PC-9 (cell line): ENCODE data around the gene CYP24A1. TPM values are rescaled to one million over a fixed set of nuclear protein-coding genes. Genes with fewer than 3 reads are reported as not detected.

Experiments
- BruUV-seq: library from RNA; stranded (reverse); fragments of 400-500 nt; replicated peaks from 2 replicates; lab custom pipeline; 2021; lab: Mats Ljungman, UMichigan
- CTCF ChIA-PET: fragments of 300-600 bp; sonication (Branson Sonifier 250); formaldehyde crosslinking; loops from one replicate; lab custom pipeline; 2022; ENCODE audit warnings: antibody characterized with exemption; lab: Charles Lee
- POLR2A ChIA-PET: fragments of 300-600 bp; sonication (Branson Sonifier 250); formaldehyde crosslinking; loops from one replicate; lab custom pipeline; 2022; ENCODE audit warnings: antibody characterized with exemption; ENCODE audit not compliant: unreplicated experiment; lab: Charles Lee
- DNase-seq, 2 experiments: peaks; one replicate each; pipeline versions ENCODE4 v3.0.0 to v3.0.0-alpha.2; 2015 to 2022; ENCODE audit warnings: mixed read lengths in 1 of 2
- H2AFZ ChIP-seq: fragments of 200-600 bp; sonication (generic); 2 replicates; pipeline ENCODE4 v1.8.1; 2017; ENCODE audit warnings: antibody characterized with exemption
- H3F3A ChIP-seq: fragments of 200-600 bp; sonication (generic); 2 replicates; pipeline ENCODE4 v1.8.1; 2017; ENCODE audit warnings: antibody characterized with exemption, mild to moderate bottlenecking, low read depth; ENCODE audit not compliant: insufficient read depth
- H3K27ac ChIP-seq: fragments of 200-600 bp; sonication (generic); 2 replicates; pipeline ENCODE4 v1.6.1; 2016; ENCODE audit warnings: mixed run types
- H3K27me3 ChIP-seq: fragments of 200-600 bp; sonication (generic); 2 replicates; pipeline ENCODE4 v1.6.1; 2016; ENCODE audit warnings: low read depth, mixed run types; ENCODE audit not compliant: insufficient read depth
- H3K36me3 ChIP-seq: fragments of 200-600 bp; sonication (generic); 2 replicates; pipeline ENCODE4 v1.6.1; 2016; ENCODE audit warnings: low read depth, mixed run types
- H3K4me1 ChIP-seq: fragments of 200-600 bp; sonication (generic); replicated peaks from 2 replicates; pipeline ENCODE4 v1.6.1; 2016; ENCODE audit warnings: mixed run types; ENCODE audit not compliant: insufficient read depth
- H3K4me2 ChIP-seq: fragments of 200-600 bp; sonication (generic); 2 replicates; pipeline ENCODE4 v1.6.1; 2017; ENCODE audit warnings: mixed run types
- H3K4me3 ChIP-seq: fragments of 200-600 bp; sonication (generic); 2 replicates; pipeline ENCODE4 v1.6.1; 2016; ENCODE audit warnings: mixed run types
- H3K79me2 ChIP-seq: fragments of 200-600 bp; sonication (generic); 2 replicates; pipeline ENCODE4 v1.6.1; 2017; ENCODE audit warnings: low read depth, mixed run types
- H3K9me2 ChIP-seq: fragments of 200-600 bp; sonication (generic); 2 replicates; pipeline ENCODE4 v1.8.1; 2017; ENCODE audit warnings: mild to moderate bottlenecking; ENCODE audit not compliant: insufficient read depth
- H3K9me3 ChIP-seq: fragments of 200-600 bp; sonication (generic); 2 replicates; pipeline ENCODE4 v1.8.1; 2016; ENCODE audit warnings: low read depth; ENCODE audit not compliant: insufficient read depth
- H4K20me1 ChIP-seq: fragments of 200-600 bp; sonication (generic); 2 replicates; pipeline ENCODE4 v1.8.1; 2017; ENCODE audit not compliant: insufficient read depth
- CTCF ChIP-seq: fragments of 200-600 bp; sonication (generic); conservative IDR thresholded peaks from 2 replicates; pipeline ENCODE4 v1.6.1; 2017; ENCODE audit warnings: mixed run types, antibody characterized with exemption, mild to moderate bottlenecking, moderate library complexity
- EZH2 ChIP-seq: fragments of 200-600 bp; sonication (generic); IDR thresholded peaks from 2 replicates; pipeline ENCODE4 v1.8.0; 2017; ENCODE audit warnings: antibody characterized with exemption, low read depth
- intact Hi-C: fragments of 100-400 bp; cut with micrococcal nuclease; formaldehyde crosslinking; loops from one replicate; pipeline ENCODE4 v1.10.0; 2022; ENCODE audit not compliant: unreplicated experiment
- total RNA-seq: library from RNA; stranded (reverse); gene quantifications from 2 replicates; pipeline ENCODE4 v1.2.3, GENCODE V29; 2021

The CYP24A1 gene
- total RNA-seq, 1 experiment from 2014 or later = 4.9 TPM

DNA sequence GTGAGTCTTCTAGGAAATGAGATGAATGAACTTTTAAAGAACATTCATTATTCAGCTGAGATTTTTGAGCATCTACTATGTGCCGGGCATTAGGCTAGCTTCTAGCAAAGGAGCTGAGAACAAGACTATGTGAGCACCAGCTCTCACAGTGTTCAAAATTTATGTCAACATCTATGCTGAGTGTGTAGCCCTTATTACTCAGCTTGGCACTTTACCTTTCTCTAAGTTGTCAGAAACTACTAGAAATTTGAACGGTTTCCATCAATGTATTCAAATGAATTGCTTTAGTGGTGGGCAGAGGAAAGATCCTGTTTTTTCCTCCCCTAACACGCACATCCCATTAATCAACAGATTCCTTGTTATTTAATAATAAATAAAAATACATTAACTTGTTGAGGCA lies 33.3 kb downstream of the CYP24A1 start:
- Histone ChIP-seq H3K36me3 (no peaks in the 10 kb centered on the region), H3K79me2 (no peaks in the 10 kb centered on the region), H3K4me2 (peak overlapping the region; percentile 17; the same call in 1 of the 2 replicates), H3F3A (peaks cover 29% of the 10 kb centered on the region), H3K9me3 (peaks cover 52% of the 10 kb centered on the region), H3K4me3 (no peak overlapping the region), H2AFZ (no peak overlapping the region), H3K27me3 (no peaks in the 10 kb centered on the region), H3K9me2 (no peaks in the 10 kb centered on the region), H3K27ac (peak overlapping the region; percentile 93), H4K20me1 (no peaks in the 10 kb centered on the region), H3K4me1 (peaks cover 33% of the 10 kb centered on the region)
- ChIA-PET CTCF (no interaction called here), POLR2A (interaction anchor here (0.6 kb wide), 1 partner anchor 393 kb away, joined by 8 read pairs; no protein-coding TSS in a partner anchor)
- TSS peak; percentile 47 for BruUV-seq
- intact Hi-C loops = no loop called here
- DNase-seq = no peak
- no peak for TF ChIP-seq EZH2
- no peak for TF ChIP-seq CTCF

GRCh38 chr20:54140067-54140466 lies 33.7 kb downstream of the CYP24A1 start:
- Histone ChIP-seq H3K27me3 (no peaks in the 10 kb centered on the region), H3K4me1 (peaks cover 36% of the 10 kb centered on the region), H3K9me2 (no peaks in the 10 kb centered on the region), H3F3A (peaks cover 33% of the 10 kb centered on the region), H3K4me2 (peak overlapping the region; percentile 17; the same call in 1 of the 2 replicates), H3K27ac (peak overlapping the region; percentile 93), H3K36me3 (no peaks in the 10 kb centered on the region), H4K20me1 (no peaks in the 10 kb centered on the region), H3K9me3 (peaks cover 56% of the 10 kb centered on the region), H3K4me3 (no peak overlapping the region), H3K79me2 (no peaks in the 10 kb centered on the region), H2AFZ (no peak overlapping the region)
- CTCF ChIA-PET = no interaction called here
- intact Hi-C loops = no loop called here
- DNase-seq = no peak
- BruUV-seq = no TSS peak
- TF ChIP-seq EZH2 (no peak), CTCF (no peak)
- POLR2A ChIA-PET = interaction anchor here (0.6 kb wide), 1 partner anchor 392 kb away, joined by 8 read pairs; no protein-coding TSS in a partner anchor

- peak in 1 of 2 experiments; percentile 35 for DNase-seq
- intact Hi-C loops = no loop called here
- no peaks in the 10 kb centered on the region for H3K27me3 ChIP-seq
- H3F3A ChIP-seq = peaks cover 42% of the 10 kb centered on the region
- no peaks in the 10 kb centered on the region for H4K20me1 ChIP-seq
- H3K4me2 ChIP-seq = no peak overlapping the region
- TF ChIP-seq EZH2 = no peak
- no peak for TF ChIP-seq CTCF
- no peaks in the 10 kb centered on the region for H3K36me3 ChIP-seq
- POLR2A ChIA-PET = no interaction called here
- H3K9me2 ChIP-seq = no peaks in the 10 kb centered on the region
- no peak overlapping the region for H3K4me3 ChIP-seq
- peaks cover 44% of the 10 kb centered on the region for H3K4me1 ChIP-seq
- H3K79me2 ChIP-seq = no peaks in the 10 kb centered on the region
- CTCF ChIA-PET = no interaction called here
- H3K27ac ChIP-seq = no peak overlapping the region
- no peak overlapping the region for H2AFZ ChIP-seq
- no TSS peak for BruUV-seq
- H3K9me3 ChIP-seq = peaks cover 60% of the 10 kb centered on the region
Measured at GRCh38 chr20:54139188-54139587, 34.6 kb downstream of the CYP24A1 start.
